MM.1S (cell line): ENCODE data around the gene KIR2DL4.

Experiments used
- CTCF ChIP-seq: fragments of 300-600 bp; sonication (generic); IDR thresholded peaks from 2 replicates; pipeline ENCODE4 v1.5.1; 2016; ENCODE audit warnings: antibody characterized with exemption, low read length, mixed read lengths
- EZH2phosphoT487 ChIP-seq: fragments of 300-600 bp; sonication (generic); IDR thresholded peaks from 2 replicates; pipeline ENCODE4 v1.6.1; 2018; ENCODE audit warnings: antibody characterized with exemption, low read length

GRCh38 chr19:54791476-54791875 is 11.9 kb upstream of the KIR2DL4 start:
- TF ChIP-seq EZH2phosphoT487: no peak
- no peak for TF ChIP-seq CTCF
